ENCODE data around the gene ARHGAP45. TPM values are rescaled to one million over a fixed set of nuclear protein-coding genes. Genes with fewer than 3 reads are reported as not detected.

The ARHGAP45 gene
- total RNA-seq, 2 experiments from 2014 or later: 861 to 878 TPM

- ChIA-PET CTCF (no interaction called here), POLR2A (interaction anchor here (0.7 kb wide), 1 partner anchor 160 kb away, joined by 3 read pairs; the partner anchor contains the start of gene CIRBP)
- Mint-ChIP-seq H3K27me3 (no peaks in the 10 kb centered on the region), H3K4me3 (no peak overlapping the region), H3K9me3 (no peaks in the 10 kb centered on the region), H3K36me3 (ENCODE audit: low read depth) (peaks cover 21% of the 10 kb centered on the region), H3K27ac (no peak overlapping the region), H3K4me1 (ENCODE audit: low read depth) (no peaks in the 10 kb centered on the region)
- Histone ChIP-seq H3K36me3 (ENCODE audit: insufficient read depth, low read length) (peaks cover 65% of the 10 kb centered on the region), H3K27ac (ENCODE audit: low read depth in 1 of 2, low read length in 2 of 2) (no peak overlapping the region), H3K4me3 (ENCODE audit: low read length) (no peak overlapping the region), H3K4me1 (ENCODE audit: insufficient read depth, low read length) (peaks cover 34% of the 10 kb centered on the region), H3K9me3 (ENCODE audit: control insufficient read depth in 1 of 2, insufficient read depth in 1 of 2, low read length in 2 of 2) (peaks cover 0 to 4% of the 10 kb centered on the region in 2 experiments), H3K27me3 (ENCODE audit: control insufficient read depth in 1 of 2, insufficient read depth in 2 of 2, low read length in 2 of 2) (no peaks in the 10 kb centered on the region)
- ATAC-seq (ENCODE audit: poor library complexity) (no peak), DNase-seq (peak in 2 of 14 experiments; percentile 5 to 53)
- no peak for TF ChIP-seq CTCF (IDR thresholded peaks at IDR 0.05)
- intact Hi-C loops (cut with DNase I, micrococcal nuclease): loop anchor here in 1 of 2 experiments (10.0 kb wide), 1 partner anchor 314 kb away; the partner anchor contains the start of gene PTBP1
Measured at GRCh38 chr19:1109032-1109551, 42.1 kb downstream of the ARHGAP45 start.

GRCh38 chr19:1109697-1110671 lies 43.0 kb downstream of the ARHGAP45 start:
- ChIA-PET CTCF (no interaction called here), POLR2A (interaction anchor here (0.7 kb wide), 1 partner anchor 159 kb away, joined by 3 read pairs; the partner anchor contains the start of gene CIRBP)
- Histone ChIP-seq H3K36me3 (ENCODE audit: insufficient read depth, low read length) (peaks cover 69% of the 10 kb centered on the region), H3K4me3 (ENCODE audit: low read length) (no peak overlapping the region), H3K4me1 (ENCODE audit: insufficient read depth, low read length) (peaks cover 32% of the 10 kb centered on the region), H3K9me3 (ENCODE audit: control insufficient read depth in 1 of 2, insufficient read depth in 1 of 2, low read length in 2 of 2) (peaks cover 0 to 4% of the 10 kb centered on the region in 2 experiments), H3K27ac (ENCODE audit: low read depth in 1 of 2, low read length in 2 of 2) (no peak overlapping the region), H3K27me3 (ENCODE audit: control insufficient read depth in 1 of 2, insufficient read depth in 2 of 2, low read length in 2 of 2) (no peaks in the 10 kb centered on the region)
- Mint-ChIP-seq H3K4me1 (ENCODE audit: low read depth) (no peaks in the 10 kb centered on the region), H3K4me3 (no peak overlapping the region), H3K27ac (no peak overlapping the region), H3K27me3 (no peaks in the 10 kb centered on the region), H3K36me3 (ENCODE audit: low read depth) (peaks cover 21% of the 10 kb centered on the region), H3K9me3 (no peaks in the 10 kb centered on the region)
- TF ChIP-seq CTCF (IDR thresholded peaks at IDR 0.05): no peak
- ATAC-seq (ENCODE audit: poor library complexity) (no peak), DNase-seq (peak in 1 of 14 experiments; percentile 11)
- intact Hi-C loops (cut with DNase I, micrococcal nuclease): loop anchor here (5.0 to 10.0 kb wide), 2 partner anchors 82 to 315 kb away; partner anchors contain the start of gene PTBP1 (in 1 of the 2)

- CTCF ChIA-PET: no interaction called here
- H3K27ac Mint-ChIP-seq: peak overlapping the region; percentile 9
- peaks cover 22% of the 10 kb centered on the region for H3K4me1 ChIP-seq (ENCODE audit: insufficient read depth, low read length)
- H3K9me3 Mint-ChIP-seq: no peaks in the 10 kb centered on the region
- no peaks in the 10 kb centered on the region for H3K27me3 ChIP-seq (ENCODE audit: control insufficient read depth in 1 of 2, insufficient read depth in 2 of 2, low read length in 2 of 2)
- ATAC-seq (ENCODE audit: poor library complexity) (no peak), DNase-seq (no peak)
- no peak overlapping the region for H3K4me3 ChIP-seq (ENCODE audit: low read length)
- no peak overlapping the region for H3K27ac ChIP-seq (ENCODE audit: low read depth in 1 of 2, low read length in 2 of 2)
- peaks cover 0 to 4% of the 10 kb centered on the region in 2 experiments for H3K9me3 ChIP-seq (ENCODE audit: control insufficient read depth in 1 of 2, insufficient read depth in 1 of 2, low read length in 2 of 2)
- POLR2A ChIA-PET: interaction anchor here (1.4 kb wide), 1 partner anchor 80 kb away, joined by 5 read pairs; no protein-coding TSS in a partner anchor
- H3K36me3 ChIP-seq (ENCODE audit: insufficient read depth, low read length): peaks cover 73% of the 10 kb centered on the region
- H3K36me3 Mint-ChIP-seq (ENCODE audit: low read depth): peaks cover 16% of the 10 kb centered on the region
- no peaks in the 10 kb centered on the region for H3K27me3 Mint-ChIP-seq
- TF ChIP-seq CTCF (IDR thresholded peaks at IDR 0.05): no peak
- H3K4me1 Mint-ChIP-seq (ENCODE audit: low read depth): no peaks in the 10 kb centered on the region
- intact Hi-C loops (cut with DNase I, micrococcal nuclease): loop anchor here (5.0 kb wide), 1 partner anchor 81 kb away; no protein-coding TSS in a partner anchor
- H3K4me3 Mint-ChIP-seq: no peak overlapping the region
Measured at GRCh38 chr19:1110809-1111640, 44.1 kb downstream of the ARHGAP45 start.

All from CD4-positive, alpha-beta T cell (primary cell).